MM.1S (cell line): ENCODE measurements around the gene DISP2.

Experiments
- DNase-seq: peaks from one replicate; pipeline ENCODE4 v3.0.0-alpha.2; 2015
- H2AFZ ChIP-seq: fragments of 300-600 bp; sonication (generic); 2 replicates; pipeline ENCODE4 v1.6.0; 2016; ENCODE audit warnings: antibody characterized with exemption, low read length
- H3F3A ChIP-seq: fragments of 300-600 bp; sonication (generic); 2 replicates; pipeline ENCODE4 v1.6.1; 2016; ENCODE audit warnings: mild to moderate bottlenecking, antibody characterized with exemption, low read length, moderate library complexity, mixed read lengths; ENCODE audit not compliant: insufficient read depth
- H3K27ac ChIP-seq: fragments of 300-600 bp; sonication (generic); 2 replicates; pipeline ENCODE4 v1.5.1; 2016; ENCODE audit warnings: mild to moderate bottlenecking, low read length
- H3K27me3 ChIP-seq: fragments of 300-600 bp; sonication (generic); replicated peaks from 2 replicates; pipeline ENCODE4 v1.6.0; 2016; ENCODE audit warnings: low read length; ENCODE audit not compliant: insufficient read depth
- H3K36me3 ChIP-seq: fragments of 300-600 bp; sonication (generic); replicated peaks from 2 replicates; pipeline ENCODE4 v1.6.1; 2016; ENCODE audit warnings: mild to moderate bottlenecking, low read length, mixed read lengths; ENCODE audit not compliant: insufficient read depth
- H3K4me1 ChIP-seq: fragments of 300-600 bp; sonication (generic); 2 replicates; pipeline ENCODE4 v1.6.1; 2016; ENCODE audit warnings: low read length, mixed read lengths
- H3K4me2 ChIP-seq: fragments of 300-600 bp; sonication (generic); 2 replicates; pipeline ENCODE4 v1.6.0; 2016; ENCODE audit warnings: low read depth, low read length
- H3K4me3 ChIP-seq: fragments of 300-600 bp; sonication (generic); 2 replicates; pipeline ENCODE4 v1.5.1; 2016; ENCODE audit warnings: low read length, mixed read lengths
- H3K79me2 ChIP-seq: fragments of 300-600 bp; sonication (generic); 2 replicates; pipeline ENCODE4 v1.6.1; 2016; ENCODE audit warnings: mixed run types, low read length, mixed read lengths
- H3K9ac ChIP-seq: fragments of 300-600 bp; sonication (generic); 2 replicates; pipeline ENCODE4 v1.6.1; 2016; ENCODE audit warnings: low read length, mixed read lengths
- H3K9me2 ChIP-seq: fragments of 300-600 bp; sonication (generic); replicated peaks from 2 replicates; pipeline ENCODE4 v1.6.1; 2016; ENCODE audit warnings: mild to moderate bottlenecking, low read length, mixed read lengths; ENCODE audit not compliant: insufficient read depth
- H3K9me3 ChIP-seq: fragments of 300-600 bp; sonication (generic); replicated peaks from 2 replicates; pipeline ENCODE4 v1.6.1; 2016; ENCODE audit warnings: mild to moderate bottlenecking, low read length, mixed read lengths; ENCODE audit not compliant: insufficient read depth
- H4K20me1 ChIP-seq: fragments of 300-600 bp; sonication (generic); 2 replicates; pipeline ENCODE4 v1.6.1; 2016; ENCODE audit warnings: mild to moderate bottlenecking, low read length, moderate library complexity, mixed read lengths; ENCODE audit not compliant: insufficient read depth
- CTCF ChIP-seq: fragments of 300-600 bp; sonication (generic); IDR thresholded peaks from 2 replicates; pipeline ENCODE4 v1.5.1; 2016; ENCODE audit warnings: antibody characterized with exemption, low read length, mixed read lengths
- EZH2 ChIP-seq: fragments of 300-600 bp; sonication (generic); optimal IDR thresholded peaks from 2 replicates; pipeline ENCODE3; 2017; ENCODE audit warnings: low read depth, mild to moderate bottlenecking, antibody characterized with exemption, low read length, mixed read lengths
- EZH2phosphoT487 ChIP-seq: fragments of 300-600 bp; sonication (generic); IDR thresholded peaks from 2 replicates; pipeline ENCODE4 v1.6.1; 2018; ENCODE audit warnings: antibody characterized with exemption, low read length

Gene DISP2

GRCh38 chr15:40382580-40383456 lies 24.8 kb downstream of the DISP2 start, which contains the start of gene KNSTRN:
Gene KNSTRN (plus strand): TSS chr15:40382721. CDS start chr15:40382836, 115 bp downstream.
- TF ChIP-seq EZH2phosphoT487 (no peak), EZH2 (no peak), CTCF (no peak)
- Histone ChIP-seq H3K4me1 (no peaks in the 10 kb centered on the region), H3K9me2 (no peaks in the 10 kb centered on the region), H2AFZ (peak within 1 kb of the TSS; percentile 86), H3K27me3 (no peaks in the 10 kb centered on the region), H3K4me2 (peak within 1 kb of the TSS; percentile 52), H3K27ac (no peak within 1 kb of the TSS), H3K4me3 (peak within 1 kb of the TSS; percentile 80), H3K36me3 (no peaks in the 10 kb centered on the region), H3K9ac (peak within 1 kb of the TSS; percentile 66), H3K9me3 (no peaks in the 10 kb centered on the region), H3F3A (no peaks in the 10 kb centered on the region), H4K20me1 (no peaks in the 10 kb centered on the region), H3K79me2 (peaks cover 30% of the 10 kb centered on the region)
- DNase-seq, result peak; percentile 97

GRCh38 chr15:40386480-40386879 lies 28.5 kb downstream of the DISP2 start:
- TF ChIP-seq EZH2 (no peak), CTCF (no peak), EZH2phosphoT487 (no peak)
- peaks cover 30% of the 10 kb centered on the region for H3K79me2 ChIP-seq

GRCh38 chr15:40388941-40389823 lies 31.2 kb downstream of the DISP2 start:
- Histone ChIP-seq H2AFZ (no peak overlapping the region), H3K36me3 (peaks cover 16% of the 10 kb centered on the region; the same call in 1 of the 2 replicates), H3K4me2 (no peak overlapping the region), H3K79me2 (peaks cover 16% of the 10 kb centered on the region), H3K27ac (no peak overlapping the region), H3K9me2 (no peaks in the 10 kb centered on the region), H3F3A (0 out of 2 replicates have a peak, but pooled peaks cover 2% of the 10 kb centered on the region), H3K4me3 (no peak overlapping the region), H3K9ac (no peak overlapping the region), H4K20me1 (no peaks in the 10 kb centered on the region), H3K27me3 (no peaks in the 10 kb centered on the region), H3K9me3 (no peaks in the 10 kb centered on the region), H3K4me1 (no peaks in the 10 kb centered on the region)
- TF ChIP-seq EZH2 (no peak), CTCF (no peak), EZH2phosphoT487 (no peak)
- DNase-seq, result no peak

More at GRCh38 chr15:40386480-40386879, 28.5 kb downstream of the DISP2 start:
- Histone ChIP-seq H3K9me2 (no peaks in the 10 kb centered on the region), H3K27me3 (no peaks in the 10 kb centered on the region), H3K9me3 (no peaks in the 10 kb centered on the region), H3K9ac (no peak overlapping the region), H3F3A (0 out of 2 replicates have a peak, but pooled peaks cover 2% of the 10 kb centered on the region), H3K4me3 (no peak overlapping the region), H2AFZ (no peak overlapping the region), H3K36me3 (0 out of 2 replicates have a peak, but pooled peaks cover 5% of the 10 kb centered on the region), H4K20me1 (no peaks in the 10 kb centered on the region), H3K4me2 (no peak overlapping the region), H3K4me1 (no peaks in the 10 kb centered on the region), H3K27ac (no peak overlapping the region)
- DNase-seq, result no peak
